HCT116 (cell line): ENCODE measurements around the gene MAP1LC3B. TPM values are rescaled to one million over a fixed set of nuclear protein-coding genes. Genes with fewer than 3 reads are reported as not detected.

Experiments used
- ATAC-seq: fragments of 200-7000 bp; cut with Tn5 transposase; 2 replicates; pipeline ENCODE4 v1.9.1; 2020; ENCODE audit warnings: mild to moderate bottlenecking, moderate library complexity
- BruUV-seq: library from RNA; stranded (reverse); fragments of 400-500 nt; replicated peaks from 2 replicates; lab custom pipeline; 2021; lab: Mats Ljungman, UMichigan
- CTCF ChIA-PET: fragments of 300-600 bp; sonication (Branson Sonifier 250); formaldehyde crosslinking; loops from one replicate; lab custom pipeline; 2021; ENCODE audit warnings: antibody characterized with exemption; lab: Charles Lee
- POLR2A ChIA-PET: fragments of 300-600, 350-600 bp; sonication (Branson Sonifier 250); formaldehyde crosslinking; loops from one replicate; lab custom pipeline; 2021; ENCODE audit warnings: antibody characterized with exemption; lab: Charles Lee
- RAD21 ChIA-PET, 2 experiments: fragments of 300-600 bp; sonication (Branson Sonifier 250); formaldehyde crosslinking; loops; one replicate each; lab custom pipeline; 2023; ENCODE audit warnings: low total read pairs in 2 of 2; ENCODE audit not compliant: uncharacterized antibody in 2 of 2, unreplicated experiment in 2 of 2, low non-redundant PET in 1 of 2; lab: Charles Lee
- DNase-seq: peaks from one replicate; pipeline ENCODE4 v3.0.0-alpha.2; 2010; ENCODE audit warnings: low read depth, low spot score
- H2AFZ ChIP-seq: fragments of 200-600 bp; shearing (Covaris generic), sonication (generic); 2 replicates; pipeline ENCODE4 v1.6.1; 2017; ENCODE audit warnings: low read depth, mixed run types, mixed read lengths, antibody characterized with exemption, low read length; ENCODE audit not compliant: poor library complexity, severe bottlenecking
- H3K27ac ChIP-seq: 2 replicates; pipeline ENCODE4 v1.5.1; 2012; ENCODE audit warnings: low read depth, low read length
- H3K27me3 ChIP-seq: fragments of 200-600 bp; sonication (generic); 2 replicates; pipeline ENCODE4 v1.6.1; 2016; ENCODE audit warnings: mixed run types, low read length, mixed read lengths; ENCODE audit not compliant: insufficient read depth
- H3K36me3 ChIP-seq, 2 experiments: fragments of 200-500 bp in 1 of 2; fragments of 200-600 bp in 1 of 2; sonication (Bioruptor generic) in 1 of 2; sonication (generic) in 1 of 2; 2 replicates each; pipeline versions ENCODE4 v1.5.1 to v1.6.1; 2014 to 2016; ENCODE audit warnings: low read length in 2 of 2, inconsistent platforms in 1 of 2, mixed read lengths in 1 of 2, mixed run types in 1 of 2; ENCODE audit not compliant: insufficient read depth in 2 of 2, control insufficient read depth in 1 of 2
- H3K4me1 ChIP-seq, 2 experiments: fragments of 200-600 bp in 1 of 2; sonication (generic) in 1 of 2; 2 replicates each; pipeline versions ENCODE4 v1.5.1 to v1.6.1; 2012 to 2017; ENCODE audit warnings: low read length in 2 of 2, inconsistent platforms in 1 of 2, mild to moderate bottlenecking in 1 of 2, mixed read lengths in 1 of 2, mixed run types in 1 of 2, moderate library complexity in 1 of 2; ENCODE audit not compliant: insufficient read depth in 2 of 2, control insufficient read depth in 1 of 2
- H3K4me2 ChIP-seq: fragments of 200-600 bp; sonication (generic); 2 replicates; pipeline ENCODE4 v1.6.1; 2017; ENCODE audit warnings: mixed run types, low read length, mixed read lengths
- H3K4me3 ChIP-seq, 2 experiments: fragments of 200-600 bp in 1 of 2; sonication (generic) in 1 of 2; replicated peaks in 1 of 2; 2 replicates each; pipeline ENCODE4 v1.5.1; 2011 to 2016; ENCODE audit warnings: low read length in 2 of 2, control low read depth in 1 of 2, low read depth in 1 of 2, mild to moderate bottlenecking in 1 of 2, mixed read lengths in 1 of 2, mixed run types in 1 of 2
- H3K79me2 ChIP-seq: fragments of 200-600 bp; sonication (generic); 2 replicates; pipeline ENCODE4 v1.6.1; 2017; ENCODE audit warnings: mild to moderate bottlenecking, mixed run types, low read length, moderate library complexity, mixed read lengths; ENCODE audit not compliant: insufficient read depth
- H3K9ac ChIP-seq: fragments of 200-600 bp; sonication (generic); 2 replicates; pipeline ENCODE4 v1.6.1; 2016; ENCODE audit warnings: low read length, mixed read lengths
- H3K9me2 ChIP-seq: fragments of 200-600 bp; sonication (generic), shearing (Covaris generic); 2 replicates; pipeline ENCODE4 v1.6.1; 2017; ENCODE audit warnings: mixed run types, mild to moderate bottlenecking, moderate library complexity; ENCODE audit not compliant: insufficient read depth
- H3K9me3 ChIP-seq, 2 experiments: fragments of 200-500 bp in 1 of 2; fragments of 200-600 bp in 1 of 2; sonication (Bioruptor generic) in 1 of 2; sonication (generic) in 1 of 2; 2 replicates each; pipeline ENCODE4 v1.6.1; 2014 to 2017; ENCODE audit warnings: low read length in 2 of 2, mixed read lengths in 2 of 2, inconsistent platforms in 1 of 2, low read depth in 1 of 2, mild to moderate bottlenecking in 1 of 2, mixed run types in 1 of 2, moderate library complexity in 1 of 2; ENCODE audit not compliant: control insufficient read depth in 1 of 2, insufficient read depth in 1 of 2
- H4K20me1 ChIP-seq: fragments of 200-600 bp; sonication (generic), shearing (Covaris generic); 2 replicates; pipeline ENCODE4 v1.6.1; 2017; ENCODE audit warnings: mixed run types, mild to moderate bottlenecking, moderate library complexity; ENCODE audit not compliant: insufficient read depth
- CBX3 ChIP-seq: IDR thresholded peaks from 2 replicates; pipeline ENCODE4 v1.6.1; 2012; ENCODE audit warnings: low read depth
- CEBPB ChIP-seq: IDR thresholded peaks from 2 replicates; pipeline ENCODE4 v1.6.1; 2012; ENCODE audit warnings: low read depth
- CTCF ChIP-seq, 3 experiments: fragments of 200-600 bp in 1 of 3; sonication (generic) in 1 of 3; IDR thresholded peaks in 2 of 3; conservative IDR thresholded peaks in 1 of 3; 2 replicates each; pipeline ENCODE4 v1.5.1; 2012 to 2017; ENCODE audit warnings: low read depth in 2 of 3, low read length in 2 of 3, antibody characterized with exemption in 1 of 3, borderline replicate concordance in 1 of 3, control low read depth in 1 of 3, mild to moderate bottlenecking in 1 of 3, mixed read lengths in 1 of 3, mixed run types in 1 of 3, moderate library complexity in 1 of 3; ENCODE audit not compliant: insufficient read depth in 1 of 3
- EGR1 ChIP-seq: IDR thresholded peaks from 2 replicates; pipeline ENCODE4 v1.6.1; 2012; ENCODE audit warnings: low read depth
- ELF1 ChIP-seq: IDR thresholded peaks from 2 replicates; pipeline ENCODE4 v1.6.1; 2012; ENCODE audit warnings: low read depth, borderline replicate concordance
- EZH2 ChIP-seq: fragments of 200-600 bp; sonication (generic); IDR thresholded peaks from 2 replicates; pipeline ENCODE4 v1.6.1; 2017; ENCODE audit warnings: antibody characterized with exemption, mixed run types
- EZH2phosphoT487 ChIP-seq: fragments of 200-600 bp; IDR thresholded peaks from 2 replicates; pipeline ENCODE4 v1.6.1; 2018; ENCODE audit warnings: antibody characterized with exemption, borderline replicate concordance
- FOSL1 ChIP-seq: IDR thresholded peaks from 2 replicates; pipeline ENCODE4 v1.6.1; 2012; ENCODE audit warnings: low read depth
- POLR2AphosphoS5 ChIP-seq: IDR thresholded peaks from 2 replicates; pipeline ENCODE4 v1.6.1; 2011; ENCODE audit warnings: mild to moderate bottlenecking, low read depth, low read length, moderate library complexity
- RAD21 ChIP-seq: IDR thresholded peaks from 2 replicates; pipeline ENCODE4 v1.6.1; 2012; ENCODE audit warnings: low read depth, mild to moderate bottlenecking
- REST ChIP-seq: IDR thresholded peaks from 2 replicates; pipeline ENCODE4 v1.6.1; 2012; ENCODE audit warnings: low read depth
- SIN3A ChIP-seq: IDR thresholded peaks from 2 replicates; pipeline ENCODE4 v1.6.1; 2012; ENCODE audit warnings: low read depth
- SP1 ChIP-seq: IDR thresholded peaks from 2 replicates; pipeline ENCODE4 v1.6.1; 2012; ENCODE audit warnings: low read depth
- SRF ChIP-seq: IDR thresholded peaks from 2 replicates; pipeline ENCODE4 v1.6.1; 2012; ENCODE audit warnings: low read depth
- TCF7L2 ChIP-seq: IDR thresholded peaks from 2 replicates; pipeline ENCODE4 v1.7.0; 2011; ENCODE audit warnings: borderline replicate concordance, inconsistent platforms; ENCODE audit not compliant: insufficient read depth, insufficient read length; ENCODE audit errors: extremely low read depth
- YY1 ChIP-seq: IDR thresholded peaks from 2 replicates; pipeline ENCODE4 v1.6.1; 2011; ENCODE audit warnings: low read length, low read depth, moderate library complexity, mild to moderate bottlenecking; ENCODE audit not compliant: insufficient replicate concordance; ENCODE audit errors: extremely low read depth
- ZFX ChIP-seq: fragments of 450-650 bp; IDR thresholded peaks from 2 replicates; pipeline ENCODE4 v1.6.1; 2017
- ZNF274 ChIP-seq: fragments of 200-500 bp; sonication (Bioruptor generic); IDR thresholded peaks from 2 replicates; pipeline ENCODE4 v1.6.1; 2014; ENCODE audit warnings: mild to moderate bottlenecking, low read depth, low read length, inconsistent platforms
- intact Hi-C: fragments of 100-400 bp; cut with micrococcal nuclease; formaldehyde crosslinking; loops from 2 replicates; pipeline ENCODE4 v1.10.0; 2022
- total RNA-seq: library from RNA; stranded (reverse); gene quantifications from one replicate; pipeline ENCODE4 v1.2.1, GENCODE V29; 2021; ENCODE audit not compliant: unreplicated experiment

The MAP1LC3B gene
- total RNA-seq, 1 experiment from 2014 or later: 93.8 TPM

GRCh38 chr16:87345726-87346424 is 46.3 kb upstream of the MAP1LC3B start:
- H3K9me3 ChIP-seq: no peaks in the 10 kb centered on the region
- H3K4me2 ChIP-seq: no peak overlapping the region
- peaks cover 38% of the 10 kb centered on the region; the same call in 1 of the 2 replicates for H3K79me2 ChIP-seq
- no TSS peak for BruUV-seq
- no peaks in the 10 kb centered on the region for H3K4me1 ChIP-seq
- H4K20me1 ChIP-seq: no peaks in the 10 kb centered on the region; the same call in 1 of the 2 replicates
- ChIA-PET CTCF (no interaction called here), RAD21 (no interaction called here), POLR2A (no interaction called here)
- peaks cover 19 to 43% of the 10 kb centered on the region in 2 experiments; a peak in 3 of 4 replicates for H3K36me3 ChIP-seq
- H2AFZ ChIP-seq: no peak overlapping the region
- TF ChIP-seq CBX3: no peak
- TF ChIP-seq SRF: no peak
- no peak for TF ChIP-seq YY1
- TF ChIP-seq EZH2phosphoT487: no peak
- TF ChIP-seq ZFX: no peak
- TF ChIP-seq EGR1: no peak
- TF ChIP-seq CEBPB: no peak
- TF ChIP-seq CTCF (IDR thresholded peaks at IDR 0.05 in 2 of 3, conservative IDR thresholded peaks at IDR 0.05 in 1 of 3; ENCODE audit: borderline replicate concordance in 1 of 3, insufficient read depth in 1 of 3, low read depth in 2 of 3, low read length in 2 of 3): no peak
- no peak for TF ChIP-seq RAD21
- no peak for TF ChIP-seq TCF7L2
- no peak for TF ChIP-seq ELF1
- no peak for TF ChIP-seq FOSL1
- no peak for TF ChIP-seq ZNF274
- TF ChIP-seq SP1: no peak
- no peak for TF ChIP-seq POLR2AphosphoS5
- TF ChIP-seq SIN3A: no peak
- TF ChIP-seq REST: no peak
- no peak for TF ChIP-seq EZH2
- no peaks in the 10 kb centered on the region for H3K9me2 ChIP-seq
- DNase-seq (no peak), ATAC-seq (no peak)
- intact Hi-C loops: no loop called here
- H3K27me3 ChIP-seq: no peaks in the 10 kb centered on the region
- no peak overlapping the region for H3K9ac ChIP-seq
- H3K4me3 ChIP-seq: no peak overlapping the region
- no peak overlapping the region for H3K27ac ChIP-seq
